HG03095 (cell line): Measurements from ENCODE around the gene ADARB2.

Source experiments
- ATAC-seq: cut with Tn5 transposase; IDR thresholded peaks from one replicate; pipeline ENCODE4 v1.9.1; 2021; ENCODE audit warnings: moderate library complexity; ENCODE audit not compliant: unreplicated experiment

Gene ADARB2

DNA sequence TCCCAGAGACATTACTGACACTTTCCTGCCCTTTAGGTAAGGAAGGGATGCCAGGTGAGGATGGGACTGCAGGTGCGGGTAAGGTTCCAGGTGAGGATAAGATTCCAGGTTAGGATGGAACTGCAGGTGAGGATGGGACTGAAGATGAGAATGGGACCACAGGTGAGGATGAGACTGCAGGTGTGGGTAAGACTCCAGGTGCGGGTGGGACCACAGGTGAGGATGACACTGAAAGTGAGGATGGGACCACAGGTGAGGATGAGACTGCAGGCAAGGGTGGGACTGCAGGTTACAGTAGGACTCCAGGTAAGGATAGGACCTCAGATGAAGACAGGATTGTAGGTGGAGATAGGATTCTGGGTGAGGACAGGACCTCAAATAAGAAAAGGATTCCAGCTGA is 358.9 kb downstream of the ADARB2 start:
- ATAC-seq: no peak

DNA sequence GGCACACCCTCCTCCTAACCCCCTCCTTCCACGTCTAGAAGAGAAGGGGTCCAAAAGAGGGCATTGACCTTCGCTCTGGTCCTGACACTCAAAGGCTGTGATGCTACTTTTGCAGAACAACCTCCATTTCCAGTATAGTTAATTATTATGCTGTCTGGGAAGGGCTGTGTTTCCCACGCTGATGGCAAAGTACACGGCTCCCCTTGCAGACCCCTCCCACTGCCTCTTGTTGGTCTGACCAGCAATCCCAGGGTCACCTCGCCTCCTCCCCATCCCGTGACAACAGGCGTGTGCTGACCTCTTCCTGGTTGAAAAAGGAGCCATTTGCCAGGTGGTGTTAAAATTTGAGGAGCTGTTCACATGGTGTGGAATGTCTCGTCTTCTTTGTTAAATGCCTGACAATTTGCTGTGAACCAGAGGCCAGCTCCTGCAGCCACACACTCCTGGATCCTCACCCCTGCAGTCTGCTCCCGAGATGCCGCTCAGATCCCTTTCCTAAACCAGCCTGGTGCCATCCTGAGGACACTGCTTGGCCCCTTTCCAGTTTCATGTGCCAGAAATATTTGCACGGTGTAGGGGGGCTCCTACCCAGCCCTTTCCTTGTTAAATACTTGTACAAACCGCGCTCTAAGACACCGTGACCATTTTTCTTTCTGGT is 359.5 kb downstream of the ADARB2 start:
- no peak for ATAC-seq

DNA sequence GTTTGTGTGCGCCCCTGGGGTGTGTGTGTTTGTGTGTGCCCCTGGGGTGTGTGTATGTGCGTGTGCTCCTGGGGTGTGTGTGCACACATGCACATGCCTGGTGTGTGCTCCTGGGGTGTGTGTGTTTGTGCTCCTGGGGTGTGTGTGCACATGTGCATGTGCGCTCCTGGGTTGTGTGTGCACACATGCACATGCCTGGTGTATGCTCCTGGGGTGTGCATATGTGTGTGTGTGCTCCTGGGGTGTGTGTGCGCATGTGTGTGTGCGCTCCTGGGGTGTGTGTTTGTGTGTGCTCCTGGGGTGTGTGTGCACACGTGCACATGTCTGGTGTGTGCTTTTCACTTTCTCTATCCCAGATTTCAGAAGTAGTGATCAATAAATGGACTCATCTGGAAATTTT is 360.1 kb downstream of the ADARB2 start:
- no peak for ATAC-seq

DNA sequence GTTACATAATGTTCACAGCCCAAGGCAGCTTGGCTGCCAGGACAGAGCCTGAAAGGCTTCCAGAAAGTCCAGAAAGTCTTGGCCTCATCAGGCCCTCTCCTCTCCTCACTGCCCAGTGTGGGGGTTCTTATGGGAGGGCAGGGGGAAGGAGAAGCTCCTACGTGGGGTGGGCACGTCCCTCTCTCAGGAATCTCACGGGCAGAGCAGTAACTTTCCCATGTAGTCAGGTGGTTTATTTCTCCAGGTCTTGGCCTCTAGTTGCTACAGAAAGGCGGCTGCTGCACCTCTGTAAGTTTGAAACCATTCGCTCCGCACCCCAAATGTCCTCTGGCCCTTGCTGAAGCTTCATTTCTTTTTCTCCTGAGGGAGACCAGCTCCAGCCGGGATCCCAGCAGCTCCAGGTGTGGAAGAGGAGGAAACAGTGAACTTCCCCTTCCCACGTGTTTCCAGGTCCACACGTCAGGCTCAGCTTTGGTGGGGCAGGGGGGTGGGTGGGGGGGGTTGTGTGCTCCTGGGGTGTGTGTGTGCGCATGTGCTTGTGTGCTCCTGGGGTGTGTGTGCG is 360.9 kb downstream of the ADARB2 start:
- no peak for ATAC-seq

DNA sequence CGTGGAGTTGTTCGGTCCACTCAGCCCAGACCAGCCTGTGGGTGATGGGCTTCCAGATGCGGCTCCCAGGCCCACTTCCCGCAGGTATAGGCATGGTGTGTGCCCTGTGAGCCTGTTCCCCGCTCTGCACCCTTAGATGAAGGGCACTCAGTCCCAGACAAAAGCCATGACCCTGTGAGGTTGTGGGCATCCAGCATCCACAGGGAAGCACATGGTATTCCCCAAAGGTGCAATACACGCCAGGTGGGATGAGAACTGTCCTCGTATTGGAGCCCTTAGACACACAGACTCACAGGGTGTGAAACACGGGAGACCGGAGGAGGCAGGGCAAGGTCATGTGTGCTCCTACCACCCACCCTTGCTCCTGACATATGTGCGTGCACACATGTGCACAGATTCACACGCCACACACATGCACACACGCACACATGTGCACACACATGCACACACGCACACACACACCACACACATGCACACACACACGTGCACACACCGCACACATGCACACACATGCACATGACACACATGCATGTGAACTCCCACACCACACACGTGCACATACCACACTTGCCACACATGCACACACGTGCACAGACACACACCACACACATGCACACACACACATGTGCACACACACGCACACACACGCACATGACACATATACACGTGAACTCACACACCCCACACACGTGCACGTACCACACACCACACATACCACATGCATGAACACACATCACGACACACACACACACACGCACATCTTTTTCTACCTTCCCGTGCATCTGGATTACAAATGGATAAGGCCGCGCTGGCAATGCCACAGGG is 361.8 kb downstream of the ADARB2 start:
- ATAC-seq: no peak

DNA sequence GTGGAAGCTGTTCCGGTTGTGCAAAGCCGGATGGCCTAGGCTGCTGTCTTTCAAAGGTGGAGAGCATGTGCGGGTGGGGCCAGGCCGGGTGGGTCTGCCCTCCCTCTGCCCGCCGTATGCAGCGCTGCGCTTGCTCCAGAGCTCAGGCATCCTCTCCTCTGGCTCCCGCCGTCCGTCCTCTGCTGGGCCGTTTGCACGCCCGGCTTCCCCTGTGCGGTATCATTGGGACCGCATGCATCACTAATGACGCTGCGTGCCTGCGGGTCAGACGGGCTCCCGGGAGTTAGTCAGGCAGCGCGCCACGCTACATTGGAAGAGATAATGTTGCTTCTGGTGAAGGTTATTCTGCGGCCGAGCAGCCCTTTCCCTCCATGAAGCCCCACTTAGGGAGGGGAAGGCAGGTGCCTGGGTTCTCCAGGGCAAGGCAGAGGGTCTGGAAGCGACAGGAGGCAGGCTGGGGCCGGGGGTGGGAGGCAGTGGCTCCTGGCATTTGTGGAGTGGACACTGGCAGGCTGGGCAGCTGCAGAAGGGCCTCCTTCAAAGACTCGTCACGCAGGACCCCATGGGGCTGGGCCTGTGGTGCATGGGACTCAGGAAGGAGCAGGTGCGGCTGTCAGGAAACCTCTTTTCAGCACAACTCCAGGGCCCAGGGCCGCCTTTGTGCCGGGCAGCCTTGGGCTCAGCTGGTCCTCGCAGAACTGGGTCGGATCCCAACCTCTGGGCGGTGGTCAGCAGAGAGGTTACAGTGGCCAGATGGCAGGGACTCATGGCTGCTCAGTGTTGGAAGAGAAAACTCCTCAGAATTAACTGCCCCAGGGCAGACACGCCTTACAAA is 362.6 kb downstream of the ADARB2 start:
- no peak for ATAC-seq

DNA sequence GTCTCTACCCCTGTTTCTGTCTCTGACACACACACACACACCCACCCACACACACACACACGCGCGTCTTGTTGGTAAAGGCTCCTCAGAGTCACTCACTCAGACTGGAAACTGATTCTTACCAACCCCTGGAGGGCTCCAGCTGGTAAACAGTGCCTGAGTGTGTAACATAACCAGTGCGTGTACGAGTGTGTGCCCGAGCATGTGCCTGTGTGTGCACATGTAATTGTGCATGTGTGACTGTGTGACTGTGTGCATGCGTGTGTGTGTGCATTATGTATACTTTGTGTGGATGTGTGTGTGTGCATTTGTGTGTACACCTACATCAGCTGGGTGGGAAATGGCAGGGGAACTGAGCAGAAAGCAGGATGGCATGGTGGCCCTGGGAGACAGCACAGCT is 364.0 kb downstream of the ADARB2 start:
- ATAC-seq: no peak

DNA sequence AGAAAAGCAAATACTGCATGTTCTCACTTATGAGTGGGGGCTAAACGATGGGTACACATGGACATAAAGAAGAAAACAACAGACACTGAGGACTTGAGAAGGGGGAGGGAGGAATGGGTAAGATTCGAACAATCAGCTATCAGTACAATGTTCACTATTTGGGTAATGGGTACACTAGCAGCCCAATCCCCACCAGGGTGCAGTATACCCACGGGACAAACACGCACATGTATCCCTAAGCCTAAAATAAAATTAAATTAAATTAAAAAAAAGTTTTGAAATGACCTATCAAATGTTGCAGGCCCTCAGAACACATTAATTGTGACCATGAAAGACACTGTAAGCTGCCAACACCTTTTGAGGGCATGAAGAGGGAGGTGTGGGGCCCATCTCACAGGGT is 365.1 kb downstream of the ADARB2 start:
- ATAC-seq: no peak

DNA sequence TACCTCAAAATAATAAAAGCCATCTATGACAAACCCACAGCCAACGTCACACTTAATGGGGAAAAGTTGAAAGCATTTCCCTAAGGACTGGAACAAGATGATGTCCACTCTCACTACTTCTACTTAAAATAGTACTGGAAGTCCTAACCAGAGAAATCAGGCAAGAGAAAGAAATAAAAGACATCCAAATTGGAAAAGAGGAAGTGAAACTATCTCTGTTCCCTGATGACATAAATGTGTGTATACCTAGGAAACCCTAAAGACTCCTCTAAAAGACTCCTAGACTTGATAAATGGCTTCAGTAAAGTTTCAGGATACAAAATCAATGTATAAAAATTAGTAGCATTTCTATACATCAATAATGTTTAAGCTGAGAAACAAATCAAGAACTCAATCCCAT is 367.0 kb downstream of the ADARB2 start:
- ATAC-seq: no peak

DNA sequence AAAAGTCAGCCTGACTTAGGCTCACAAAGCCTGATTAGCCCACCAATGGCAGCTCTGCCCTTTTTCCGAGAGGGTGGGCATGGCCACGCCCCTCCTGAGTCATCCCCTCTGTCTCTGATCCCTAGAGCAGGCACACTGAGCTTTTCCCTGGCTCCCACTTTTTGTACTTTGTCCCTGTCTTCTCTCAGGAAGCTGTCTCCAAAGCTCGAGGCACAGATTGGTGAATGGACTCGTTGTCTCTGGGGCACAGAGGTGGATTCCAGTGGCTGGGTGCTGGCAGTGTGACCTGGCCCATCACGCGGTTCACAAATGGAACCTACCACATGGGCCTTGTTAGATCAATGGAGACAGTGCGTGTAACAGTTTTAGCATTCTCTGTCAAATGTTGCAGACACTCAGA is 367.7 kb downstream of the ADARB2 start:
- no peak for ATAC-seq

DNA sequence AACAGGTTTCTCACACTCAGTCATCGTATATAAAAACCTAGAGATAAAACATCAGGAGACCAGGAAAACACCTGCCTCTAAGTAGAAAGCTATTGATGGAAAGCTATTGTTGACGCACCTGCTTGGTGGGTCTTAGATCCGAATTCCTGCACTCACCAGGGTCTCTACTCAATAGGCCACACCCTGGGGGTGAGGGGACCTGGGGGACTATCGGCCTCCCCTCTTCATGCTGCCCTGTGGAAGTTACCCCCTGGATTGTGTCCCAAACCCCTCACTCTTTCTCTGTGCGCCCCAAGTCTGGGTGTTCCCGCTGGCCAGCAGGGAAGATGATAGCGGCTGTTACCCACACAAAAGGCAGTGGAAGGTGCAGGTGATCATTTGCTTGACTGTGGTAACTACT is 368.1 kb downstream of the ADARB2 start:
- ATAC-seq: no peak

DNA sequence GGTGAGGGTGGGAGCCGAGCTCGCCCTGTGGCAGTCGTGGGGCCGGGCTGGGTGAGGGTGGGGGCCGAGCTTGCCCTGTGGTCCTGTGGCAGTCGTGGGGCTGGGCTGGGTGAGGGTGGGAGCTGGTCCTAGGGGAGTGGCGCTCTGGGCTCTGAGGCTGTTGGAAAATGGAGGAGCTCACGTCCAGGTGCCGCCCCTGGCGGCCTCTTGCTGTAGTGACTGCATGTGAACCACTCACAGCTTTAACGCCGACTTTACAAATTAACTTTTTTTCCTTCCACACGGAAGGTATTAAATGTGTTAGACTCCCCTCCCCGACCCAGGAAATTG is 368.5 kb downstream of the ADARB2 start:
- ATAC-seq: no peak

DNA sequence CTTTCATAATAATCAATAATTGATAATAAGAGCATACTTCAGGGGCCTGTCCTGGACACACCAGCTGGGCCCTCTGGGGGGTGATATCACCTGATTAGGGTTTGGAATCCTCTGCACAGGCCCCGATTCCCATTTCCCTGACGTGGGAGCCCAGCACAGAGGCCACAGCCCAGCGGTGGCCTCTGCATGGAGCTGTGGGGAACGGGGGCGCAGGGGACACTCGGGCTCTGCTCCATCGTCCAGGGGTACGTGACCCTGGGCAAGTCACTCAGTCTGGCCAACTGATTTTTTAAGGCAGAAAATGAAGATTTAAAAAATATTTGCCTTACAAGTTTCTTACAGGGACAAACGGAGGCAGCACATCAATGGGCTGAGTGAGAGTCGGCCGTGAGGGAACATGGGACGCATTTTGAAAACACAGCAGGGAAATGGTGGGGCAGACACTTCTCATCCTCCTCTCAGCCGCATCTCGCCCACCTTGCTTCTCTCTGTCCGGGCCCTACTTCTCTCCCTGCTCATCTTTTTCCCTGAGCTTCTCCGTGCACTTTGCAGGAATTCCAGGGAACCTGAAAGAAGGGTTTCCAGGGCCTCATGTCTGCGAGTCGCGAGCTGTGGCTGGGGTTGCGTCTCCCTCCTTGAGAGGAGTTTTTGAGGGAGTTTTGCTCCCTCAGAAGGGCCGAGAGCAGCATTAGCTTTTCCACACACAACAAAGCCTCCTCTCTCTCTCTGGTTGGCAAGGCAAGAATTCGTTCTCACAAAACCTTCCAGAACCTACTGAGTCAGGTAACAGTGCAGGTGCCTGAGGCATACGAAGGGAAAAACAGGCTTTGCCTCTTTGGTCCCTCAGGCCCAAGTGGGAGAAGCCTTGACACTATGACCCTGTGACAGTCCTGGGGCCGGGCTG is 369.1 kb downstream of the ADARB2 start:
- no peak for ATAC-seq

DNA sequence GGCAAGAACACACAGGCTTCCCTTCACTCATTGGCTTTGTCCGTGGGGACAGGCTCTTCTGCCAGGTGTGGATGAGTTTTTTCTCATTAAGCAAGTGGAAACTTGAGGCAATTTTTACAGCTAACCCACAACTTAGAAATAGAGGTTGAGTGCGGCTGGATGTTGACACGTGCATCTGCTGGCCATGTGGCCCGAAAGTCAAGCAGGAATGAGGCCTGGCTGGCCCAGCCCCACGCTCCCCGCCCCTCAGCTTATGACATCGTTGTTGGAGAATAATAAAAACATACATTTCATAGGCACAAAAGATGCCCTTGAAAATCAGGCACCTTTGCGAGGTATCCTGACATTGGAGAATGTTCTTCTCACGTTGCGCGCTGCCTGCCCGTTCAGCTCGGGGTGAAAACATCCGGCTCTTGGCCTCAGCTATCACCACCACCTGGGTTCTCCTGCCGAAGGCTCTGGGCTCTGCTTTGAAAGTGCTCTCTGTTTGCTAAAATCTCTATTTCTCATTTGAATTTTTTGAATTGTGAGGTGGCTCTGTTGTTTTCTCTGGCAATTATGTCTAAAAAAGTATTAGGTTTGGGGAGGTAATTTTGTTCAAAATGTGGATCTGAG is 370.4 kb downstream of the ADARB2 start:
- ATAC-seq: no peak

DNA sequence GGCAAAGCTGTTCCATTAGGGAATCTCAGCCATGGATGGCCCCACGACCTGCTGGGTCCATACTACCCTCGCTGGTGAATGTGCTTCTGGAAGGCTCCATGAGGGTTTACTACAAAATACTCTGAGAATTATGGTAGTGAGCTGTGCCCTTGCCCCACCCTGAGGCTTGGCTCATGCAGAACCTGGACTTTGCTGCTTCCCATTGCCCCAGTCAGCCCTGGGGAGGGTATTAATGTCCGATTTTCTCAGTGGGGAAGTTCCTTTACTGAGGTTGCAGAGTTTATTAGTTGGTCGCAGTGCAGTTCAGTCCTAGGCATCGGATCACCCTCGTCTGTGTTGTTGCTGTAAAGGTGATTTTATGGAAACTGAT is 371.0 kb downstream of the ADARB2 start:
- ATAC-seq: no peak

DNA sequence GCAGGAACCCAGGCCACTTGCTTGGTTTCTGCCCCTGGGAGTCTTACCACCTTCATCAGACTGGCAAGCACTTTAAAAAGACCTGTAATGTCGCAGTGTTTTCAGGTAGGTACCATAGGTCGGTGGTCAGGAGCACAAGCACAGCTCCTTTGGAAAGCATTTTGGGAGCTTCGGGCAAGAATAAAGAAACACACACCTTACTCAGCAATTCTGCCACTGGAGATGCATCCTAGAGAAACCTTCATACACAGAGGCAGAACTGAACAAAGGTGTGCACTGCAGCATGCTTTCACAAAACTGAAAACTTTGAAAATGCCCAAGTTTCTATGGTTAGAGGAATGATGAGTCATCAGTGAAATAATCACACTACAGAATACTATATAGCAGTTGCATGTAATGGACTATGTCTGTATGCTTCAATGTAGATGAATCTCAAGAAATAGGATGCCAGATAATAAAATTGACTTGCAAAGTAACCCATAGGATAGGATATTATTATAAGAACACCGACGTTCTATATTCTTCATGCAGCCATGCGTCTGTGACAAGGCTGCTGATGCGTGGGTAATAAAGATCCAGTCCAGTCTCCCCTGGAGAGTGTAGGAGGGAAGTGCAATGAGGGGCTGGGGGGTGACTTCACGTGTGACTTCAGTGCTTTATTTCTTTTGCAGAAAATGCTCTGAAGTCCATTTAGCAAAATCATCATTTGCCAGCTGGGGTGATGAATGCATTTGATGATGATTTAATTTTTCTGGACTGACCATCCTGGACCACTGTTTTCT is 371.6 kb downstream of the ADARB2 start:
- ATAC-seq: no peak

DNA sequence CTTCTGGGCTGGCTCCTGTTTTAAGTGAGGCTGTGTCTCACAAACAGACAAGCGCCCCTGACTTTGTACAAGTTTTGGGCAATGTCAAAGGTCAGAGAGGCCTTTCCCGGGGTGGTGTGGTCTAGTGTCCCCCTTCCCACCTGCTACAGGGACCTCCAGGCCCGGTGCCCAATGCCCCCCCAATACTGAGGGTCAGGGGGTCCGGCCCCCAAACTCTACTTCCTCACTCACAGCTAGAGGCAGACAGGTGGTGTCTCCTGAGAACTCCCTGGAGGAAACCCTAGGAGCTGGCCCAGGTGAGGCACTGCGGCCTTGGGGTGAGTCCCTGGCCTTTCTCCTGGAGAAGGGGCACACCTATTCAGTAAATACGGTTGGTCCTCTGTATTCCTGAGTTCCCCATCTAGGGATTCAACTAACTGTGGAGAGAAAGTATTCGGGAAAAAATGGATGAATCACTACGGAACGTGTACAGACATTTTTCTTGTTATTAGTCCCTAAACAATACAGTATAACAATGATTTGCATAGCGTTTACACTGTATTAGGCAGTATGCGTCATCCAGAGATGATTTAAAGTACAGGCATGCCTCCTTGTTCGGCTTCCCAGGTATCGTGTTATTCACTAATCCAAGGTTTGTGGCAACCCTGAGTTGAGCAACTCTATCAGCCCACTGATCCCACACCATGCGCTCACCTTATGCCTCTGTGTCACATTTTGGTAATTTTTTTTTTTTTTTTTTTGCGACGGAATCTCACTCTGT is 373.0 kb downstream of the ADARB2 start:
- no peak for ATAC-seq

DNA sequence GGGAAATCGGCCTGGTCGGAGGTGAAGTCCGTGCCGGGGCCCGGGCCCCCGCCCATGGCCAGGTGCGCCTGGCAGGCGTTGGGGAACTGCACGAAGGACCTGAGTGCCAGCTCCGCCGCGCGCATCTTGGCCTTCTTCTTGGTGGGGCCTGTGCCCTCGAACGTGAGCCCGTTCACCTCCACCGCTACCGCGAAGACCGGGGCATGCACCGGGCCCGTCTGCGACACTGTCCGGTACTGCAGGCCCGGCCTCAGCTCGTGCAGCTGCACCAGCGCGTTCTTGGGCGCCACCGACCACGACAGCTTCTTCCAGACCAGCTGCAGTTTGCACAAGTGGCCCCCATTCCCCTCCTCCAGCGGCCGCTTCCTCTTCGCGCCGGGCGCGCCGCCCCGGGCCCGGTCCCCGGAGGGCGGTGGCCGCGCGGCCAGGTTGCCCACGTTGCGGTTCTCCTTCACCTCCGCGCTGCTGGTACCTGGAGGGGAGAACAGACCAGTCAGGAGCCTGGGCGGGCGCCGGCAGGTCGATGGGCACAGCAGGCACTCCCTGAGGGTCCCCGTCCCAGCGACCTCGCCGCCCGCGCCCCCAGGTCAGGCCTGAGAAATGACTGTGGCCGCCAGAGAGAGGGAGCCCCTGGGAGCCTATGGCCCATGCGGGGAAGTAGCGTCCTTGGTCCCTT is 373.7 kb downstream of the ADARB2 start:
- ATAC-seq: no peak
